Measurements from ENCODE around the gene GIMAP2.
"Not testable (repeated sequence)": the region's sequence is repeated elsewhere in the genome, so short reads cannot be mapped to it uniquely, and the experiment has no call there.

The GIMAP2 gene

GRCh38 chr7:150685219-150686029, at the start of gene GIMAP2:
Gene GIMAP2, plus strand, starts transcription at chr7:150685706. Its CDS starts 1,354 bp downstream, at chr7:150687060.
- DNase-seq (ENCODE audit: low read depth in 3 of 3) = no peak

DNA sequence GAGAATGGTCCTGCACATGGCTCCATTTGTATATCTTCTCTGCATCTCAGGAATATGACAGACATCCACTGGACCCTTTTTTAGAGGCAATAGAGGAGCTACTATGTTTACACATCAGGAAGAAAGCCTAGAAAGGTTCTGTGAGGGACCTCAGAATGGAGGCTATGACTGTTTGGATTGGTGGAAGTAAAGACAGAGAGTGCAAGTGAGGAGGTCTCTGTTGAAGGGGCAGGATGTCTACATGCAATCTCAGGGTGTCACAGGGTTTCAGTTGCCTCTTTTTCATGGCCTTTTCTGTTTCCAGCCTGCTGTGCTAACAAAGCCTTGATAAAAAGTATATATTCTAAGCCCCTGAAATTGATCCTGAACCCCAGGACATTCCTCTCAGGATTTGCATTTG, 43.7 kb upstream of the GIMAP2 start:
- DNase-seq (ENCODE audit: low read depth in 3 of 3) = no peak

- no peak for DNase-seq (ENCODE audit: low read depth in 3 of 3)
Measured at GRCh38 chr7:150642926-150643325, 42.6 kb upstream of the GIMAP2 start.

- no peak for DNase-seq (ENCODE audit: low read depth in 3 of 3)
Measured at GRCh38 chr7:150645259-150646020, 40.1 kb upstream of the GIMAP2 start.

- no peak for DNase-seq (ENCODE audit: low read depth in 3 of 3)
Measured at GRCh38 chr7:150648353-150649079, 37.0 kb upstream of the GIMAP2 start.

DNA sequence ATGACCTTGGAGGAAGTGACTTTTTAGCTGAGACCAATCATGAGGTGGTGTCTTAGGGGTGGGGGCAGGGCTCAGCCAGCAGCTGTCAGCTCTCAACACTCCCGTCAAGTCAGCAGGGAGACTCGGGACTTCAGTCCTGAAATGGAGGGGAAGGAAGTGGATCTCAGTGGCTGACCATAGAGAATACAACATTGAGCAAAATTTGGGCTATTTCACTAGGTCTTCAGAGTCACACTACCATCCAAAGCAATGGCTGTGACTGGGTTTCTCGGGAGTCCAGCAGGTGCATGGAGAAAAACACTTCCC, 36.5 kb upstream of the GIMAP2 start:
- no peak for DNase-seq (ENCODE audit: low read depth in 3 of 3)

GRCh38 chr7:150654692-150655091, 30.8 kb upstream of the GIMAP2 start:
- DNase-seq (ENCODE audit: low read depth in 3 of 3) = no peak

DNA sequence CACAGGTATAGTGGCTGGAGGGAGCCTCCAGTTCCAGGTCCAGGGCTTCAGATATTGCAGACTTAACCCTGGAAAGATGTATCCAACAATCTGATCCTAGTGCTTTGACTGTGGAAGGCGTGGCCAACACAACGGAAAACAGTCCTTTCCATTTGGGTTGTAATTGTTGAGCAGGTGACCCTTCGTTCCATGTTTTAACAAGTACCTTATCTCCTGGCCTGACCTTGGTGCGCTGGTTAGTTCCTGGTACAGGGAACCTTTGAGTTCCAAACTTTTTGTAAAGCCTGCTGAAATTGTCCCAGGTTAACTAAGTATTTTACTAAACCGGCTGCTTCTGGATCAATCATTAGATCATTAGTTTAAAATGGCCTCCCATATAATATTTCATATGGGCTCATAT, 29.5 kb upstream of the GIMAP2 start:
- no peak for DNase-seq (ENCODE audit: low read depth in 3 of 3)

- no peak for DNase-seq (ENCODE audit: low read depth in 3 of 3)
Measured at GRCh38 chr7:150657526-150657925, 28.0 kb upstream of the GIMAP2 start.

GRCh38 chr7:150660939-150661613, 24.4 kb upstream of the GIMAP2 start:
- DNase-seq (ENCODE audit: low read depth in 3 of 3) = no peak

DNA sequence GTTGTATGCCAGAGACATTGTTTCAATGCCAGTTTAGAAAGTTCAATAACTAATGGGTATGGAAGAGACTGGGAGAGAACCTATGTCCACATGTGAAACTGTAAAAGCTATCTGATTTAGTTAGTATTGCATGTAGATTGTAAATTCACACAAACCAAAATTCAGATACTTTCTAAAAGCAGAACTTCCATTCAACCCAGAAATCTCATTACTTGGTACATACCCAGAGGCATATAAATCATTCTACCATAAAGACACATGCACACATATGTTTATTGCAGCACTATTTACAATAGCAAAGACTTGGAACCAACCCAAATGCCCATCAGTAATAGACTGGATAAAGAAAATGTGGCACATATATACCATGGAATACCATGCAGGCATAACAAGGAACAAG, 22.7 kb upstream of the GIMAP2 start:
- not testable (repeated sequence) for DNase-seq (ENCODE audit: low read depth in 3 of 3)

GRCh38 chr7:150663802-150664494, 21.6 kb upstream of the GIMAP2 start:
- DNase-seq (ENCODE audit: low read depth in 3 of 3) = no peak

DNA sequence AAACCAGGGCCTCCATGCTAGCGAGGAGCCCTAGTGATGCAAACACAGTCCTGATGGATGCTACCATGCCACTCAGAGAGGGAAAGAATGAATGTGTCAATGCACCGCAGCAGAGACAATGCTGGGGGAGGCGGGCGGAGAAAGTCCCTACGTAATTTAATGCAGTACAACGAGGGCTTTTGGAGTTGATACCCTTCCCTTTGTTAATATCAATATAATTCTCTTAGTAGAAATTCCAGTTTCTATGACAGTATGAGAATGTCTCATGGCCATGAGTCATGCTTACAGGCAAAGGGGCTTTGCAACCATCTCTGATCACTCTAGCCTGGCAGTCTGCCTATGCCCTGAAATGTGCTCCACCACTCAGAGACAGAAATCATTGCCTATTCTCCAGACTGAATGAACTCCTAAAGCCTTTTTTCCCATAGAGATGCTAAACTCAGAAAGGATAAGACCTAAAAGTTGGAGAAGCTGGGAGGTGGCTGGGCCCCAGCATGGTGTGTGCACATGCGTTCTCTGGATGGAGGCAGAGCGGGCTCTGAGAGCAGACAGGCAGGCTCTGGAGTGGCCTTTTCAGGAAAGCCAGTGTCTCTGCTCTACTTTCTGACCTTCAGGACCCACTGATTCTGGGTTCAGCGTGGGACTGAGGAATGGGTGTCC, 20.3 kb upstream of the GIMAP2 start:
- peak in 2 of 3 experiments; percentile 36 to 66 for DNase-seq (ENCODE audit: low read depth in 3 of 3)

- no peak for DNase-seq (ENCODE audit: low read depth in 3 of 3)
Measured at GRCh38 chr7:150665896-150666295, 19.6 kb upstream of the GIMAP2 start.

DNA sequence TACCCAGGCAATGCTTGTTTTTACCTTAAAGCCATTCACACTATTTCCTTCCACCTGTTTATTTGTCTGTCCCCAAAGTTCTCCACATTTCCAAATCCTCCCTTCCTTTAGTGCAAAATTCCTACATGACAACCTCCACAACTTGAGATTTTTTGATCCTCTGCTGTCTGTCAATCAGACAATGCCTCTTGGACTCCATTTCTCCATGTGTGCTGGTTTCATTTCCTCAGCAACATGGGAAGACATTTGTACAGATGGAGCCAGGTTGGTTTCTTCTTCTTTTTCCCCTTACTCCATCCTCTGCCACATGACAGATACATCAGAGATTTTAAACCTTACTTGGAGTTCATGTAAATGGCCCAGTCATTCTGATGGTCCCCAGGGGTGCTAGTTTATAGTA, 19.1 kb upstream of the GIMAP2 start:
- DNase-seq (ENCODE audit: low read depth in 3 of 3) = no peak

DNA sequence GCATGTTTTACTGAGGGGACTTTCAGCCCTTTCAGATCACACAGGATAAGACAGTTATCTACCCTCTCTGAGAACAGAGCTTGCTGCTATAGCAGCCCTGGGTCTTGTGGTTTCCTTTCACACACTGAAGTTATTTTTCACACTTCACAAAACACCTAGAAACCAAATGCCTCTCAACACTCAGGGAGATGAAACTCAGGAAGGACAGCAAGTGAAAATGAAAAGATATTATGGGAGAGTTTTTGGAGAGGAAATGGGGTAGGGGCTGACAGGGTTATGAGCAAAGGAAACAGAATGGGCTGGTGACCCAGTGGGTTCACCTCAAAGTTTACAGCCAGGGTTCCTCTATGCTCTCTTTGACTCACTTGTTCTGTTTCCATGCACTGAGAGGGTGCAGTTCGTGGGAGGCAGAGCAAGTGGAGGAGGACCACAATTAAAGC, 17.0 kb upstream of the GIMAP2 start:
- peak in 2 of 3 experiments; percentile 57 to 60 for DNase-seq (ENCODE audit: low read depth in 3 of 3)

DNA sequence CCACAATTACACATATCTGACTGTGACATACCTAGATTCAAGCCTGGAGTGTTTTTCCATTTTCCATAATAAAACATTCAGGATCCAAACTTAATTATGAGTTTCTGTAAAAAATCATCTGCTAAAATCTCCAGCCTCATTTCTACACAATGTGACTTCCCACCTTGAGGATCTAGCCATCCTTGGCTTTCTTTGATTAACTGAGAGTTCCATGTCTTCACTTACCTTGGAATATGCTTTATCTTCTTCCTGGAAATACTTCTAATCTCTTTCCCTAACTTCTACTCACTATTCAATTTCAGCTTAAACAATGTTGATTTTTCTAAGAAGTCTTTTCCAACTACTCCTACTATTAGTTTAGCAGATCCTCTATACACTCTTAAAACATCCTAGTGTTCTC, 16.5 kb upstream of the GIMAP2 start:
- DNase-seq (ENCODE audit: low read depth in 3 of 3) = no peak

- not testable (repeated sequence) for DNase-seq (ENCODE audit: low read depth in 3 of 3)
Measured at GRCh38 chr7:150671798-150672585, 13.5 kb upstream of the GIMAP2 start.

DNA sequence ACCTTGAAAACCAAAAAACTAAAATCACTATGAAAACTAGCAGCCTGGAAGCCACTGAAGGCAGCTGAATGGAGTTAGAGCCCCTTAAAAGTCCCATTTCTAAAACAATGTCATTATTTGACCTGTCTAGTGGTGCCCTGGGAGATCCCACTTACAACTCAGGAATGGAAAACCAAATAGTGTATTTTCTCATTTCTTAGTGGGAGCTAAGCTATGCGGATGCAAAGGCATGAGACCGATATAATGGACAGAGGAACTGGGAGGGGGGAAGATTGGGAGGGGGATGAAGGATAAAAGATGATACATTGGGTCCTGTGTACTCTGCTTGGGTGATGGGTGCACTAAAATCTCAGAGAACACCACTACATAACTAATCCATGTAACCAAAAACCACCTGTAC, 9.8 kb upstream of the GIMAP2 start:
- no peak for DNase-seq (ENCODE audit: low read depth in 3 of 3)

DNA sequence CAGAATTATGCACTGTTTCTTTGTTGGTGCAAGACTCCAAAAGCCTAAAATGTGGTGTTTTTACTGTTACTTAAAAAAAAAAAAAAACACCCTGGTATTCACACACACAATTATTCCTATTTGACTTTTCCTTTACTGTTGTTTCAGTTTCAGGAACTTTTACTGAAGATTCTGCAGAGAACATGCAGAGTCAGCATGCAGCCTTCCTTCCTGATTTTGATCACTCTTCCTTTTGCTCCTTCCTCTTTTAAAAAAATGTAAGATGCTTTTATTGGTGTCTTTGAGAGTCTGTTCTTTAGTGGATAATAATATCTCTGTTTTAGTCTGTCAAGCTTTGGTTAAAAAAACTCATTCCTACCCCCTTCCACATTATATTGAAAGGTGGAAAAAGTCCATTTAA, 9.2 kb upstream of the GIMAP2 start:
- not testable (repeated sequence) for DNase-seq (ENCODE audit: low read depth in 3 of 3)

All from stimulated activated CD4-positive, alpha-beta T cell treated with anti-CD3 and anti-CD28 coated beads, TNF-alpha, amount 100 ng/mL, for 24 hours (primary cell).